ENCODE data around the gene KLHL24.

GRCh38 chr3:183718012-183718411, 82.6 kb downstream of the KLHL24 start:
- TF ChIP-seq CTCF (IDR thresholded peaks at IDR 0.05) = no peak
- no peak for TF ChIP-seq POLR2A (IDR thresholded peaks at IDR 0.05)
